Neural cell (in vitro differentiated cells): ENCODE data around the gene HMCN2. TPM values are rescaled to one million over a fixed set of nuclear protein-coding genes. Genes with fewer than 3 reads are reported as not detected.

Experiments used
- H2AFZ ChIP-seq: fragments of 200-600, 300-800 bp; sonication (generic), shearing (Covaris generic); 2 replicates; pipeline ENCODE4 v1.6.0; 2014; ENCODE audit warnings: low read depth, mild to moderate bottlenecking, antibody characterized with exemption, low read length, moderate library complexity
- H3F3A ChIP-seq: fragments of 200-600 bp; shearing (Covaris generic); 2 replicates; pipeline ENCODE4 v1.6.1; 2016; ENCODE audit warnings: mild to moderate bottlenecking, moderate library complexity, mixed read lengths, antibody characterized with exemption, low read length; ENCODE audit not compliant: insufficient read depth, poor library complexity, severe bottlenecking
- H3K27ac ChIP-seq: fragments of 200-600, 300-800 bp; sonication (generic), shearing (Covaris generic); 2 replicates; pipeline ENCODE4 v1.5.1; 2014; ENCODE audit warnings: mild to moderate bottlenecking, low read length, moderate library complexity
- H3K27me3 ChIP-seq: fragments of 300-800, 200-600 bp; sonication (generic), shearing (Covaris generic); 2 replicates; pipeline ENCODE4 v1.6.0; 2014; ENCODE audit warnings: mild to moderate bottlenecking, low read depth, low read length, moderate library complexity; ENCODE audit not compliant: insufficient read depth
- H3K36me3 ChIP-seq: fragments of 300-800, 200-600 bp; sonication (generic), shearing (Covaris generic); 2 replicates; pipeline ENCODE4 v1.5.1; 2014; ENCODE audit warnings: mild to moderate bottlenecking, antibody characterized with exemption, low read length, moderate library complexity; ENCODE audit not compliant: insufficient read depth
- H3K4me2 ChIP-seq: fragments of 300-800, 200-600 bp; sonication (generic), shearing (Covaris generic); 2 replicates; pipeline ENCODE4 v1.6.0; 2014; ENCODE audit warnings: mild to moderate bottlenecking, low read length
- H3K4me3 ChIP-seq: fragments of 300-800, 200-600 bp; sonication (generic), shearing (Covaris generic); 2 replicates; pipeline ENCODE4 v1.5.1; 2014; ENCODE audit warnings: mild to moderate bottlenecking, low read length, moderate library complexity
- H3K79me2 ChIP-seq: fragments of 200-600 bp; shearing (Covaris generic); replicated peaks from 2 replicates; pipeline ENCODE4 v1.6.0; 2014; ENCODE audit warnings: mild to moderate bottlenecking, low read length, moderate library complexity; ENCODE audit not compliant: insufficient read depth
- H3K9ac ChIP-seq: fragments of 300-800, 200-600 bp; sonication (generic), shearing (Covaris generic); 2 replicates; pipeline ENCODE4 v1.6.1; 2016; ENCODE audit warnings: mild to moderate bottlenecking, low read length, mixed read lengths
- H3K9me2 ChIP-seq: fragments of 200-600 bp; shearing (Covaris generic); 2 replicates; pipeline ENCODE4 v1.6.1; 2016; ENCODE audit warnings: mild to moderate bottlenecking, low read length, mixed read lengths; ENCODE audit not compliant: insufficient read depth
- H3K9me3 ChIP-seq: fragments of 200-600, 300-800 bp; sonication (generic), shearing (Covaris generic); 2 replicates; pipeline ENCODE4 v1.6.1; 2016; ENCODE audit warnings: mild to moderate bottlenecking, mixed run types, low read length, moderate library complexity, mixed read lengths
- H4K20me1 ChIP-seq: fragments of 200-600 bp; shearing (Covaris generic); 2 replicates; pipeline ENCODE4 v1.6.1; 2016; ENCODE audit warnings: mild to moderate bottlenecking, mixed run types; ENCODE audit not compliant: insufficient read depth
- EP300 ChIP-seq: fragments of 450-650 bp; conservative IDR thresholded peaks from 2 replicates; pipeline ENCODE4 v1.6.1; 2014; ENCODE audit warnings: antibody characterized with exemption, mild to moderate bottlenecking, moderate library complexity; ENCODE audit not compliant: poor library complexity, severe bottlenecking
- EZH2 ChIP-seq: fragments of 200-600, 300-800 bp; shearing (Covaris generic), sonication (generic); IDR thresholded peaks from 2 replicates; pipeline ENCODE4 v1.6.1; 2014; ENCODE audit warnings: antibody characterized with exemption, low read length, borderline replicate concordance, mild to moderate bottlenecking; ENCODE audit not compliant: insufficient read depth, poor library complexity, severe bottlenecking
- MXI1 ChIP-seq: fragments of 450-650 bp; conservative IDR thresholded peaks from 2 replicates; pipeline ENCODE4 v1.6.1; 2014; ENCODE audit warnings: antibody characterized with exemption, mild to moderate bottlenecking; ENCODE audit not compliant: poor library complexity, severe bottlenecking
- POLR2AphosphoS5 ChIP-seq: IDR thresholded peaks from 2 replicates; pipeline ENCODE4 v1.6.1; 2012
- RAD21 ChIP-seq: fragments of 450-650 bp; conservative IDR thresholded peaks from 2 replicates; pipeline ENCODE4 v1.6.1; 2014; ENCODE audit warnings: antibody characterized with exemption, mild to moderate bottlenecking, moderate library complexity
- SMC3 ChIP-seq: fragments of 450-650 bp; conservative IDR thresholded peaks from 2 replicates; pipeline ENCODE4 v1.6.1; 2014; ENCODE audit warnings: antibody characterized with exemption, mild to moderate bottlenecking, moderate library complexity; ENCODE audit not compliant: poor library complexity
- TAF1 ChIP-seq: IDR thresholded peaks from 2 replicates; pipeline ENCODE4 v1.6.1; 2012; ENCODE audit warnings: low read depth
- polyA plus RNA-seq: library from polyadenylated mRNA; depleted of rRNA; stranded (reverse); fragments of >200 nt; gene quantifications from 2 replicates; pipeline ENCODE4 v1.2.3, GENCODE V29; 2014
- TF ChIP-seq, protein P1 (sequence below): IDR thresholded peaks from 2 replicates; pipeline ENCODE4 v1.6.1; 2012; ENCODE audit warnings: borderline replicate concordance
- TF ChIP-seq, protein P2 (sequence below): fragments of 450-650 bp; IDR thresholded peaks from 2 replicates; pipeline ENCODE4 v1.5.1; 2014; ENCODE audit warnings: antibody characterized with exemption, mild to moderate bottlenecking, moderate library complexity; ENCODE audit not compliant: poor library complexity, severe bottlenecking

Gene HMCN2
- polyA plus RNA-seq, 1 donor from 2014 or later: 1.7 TPM

DNA sequence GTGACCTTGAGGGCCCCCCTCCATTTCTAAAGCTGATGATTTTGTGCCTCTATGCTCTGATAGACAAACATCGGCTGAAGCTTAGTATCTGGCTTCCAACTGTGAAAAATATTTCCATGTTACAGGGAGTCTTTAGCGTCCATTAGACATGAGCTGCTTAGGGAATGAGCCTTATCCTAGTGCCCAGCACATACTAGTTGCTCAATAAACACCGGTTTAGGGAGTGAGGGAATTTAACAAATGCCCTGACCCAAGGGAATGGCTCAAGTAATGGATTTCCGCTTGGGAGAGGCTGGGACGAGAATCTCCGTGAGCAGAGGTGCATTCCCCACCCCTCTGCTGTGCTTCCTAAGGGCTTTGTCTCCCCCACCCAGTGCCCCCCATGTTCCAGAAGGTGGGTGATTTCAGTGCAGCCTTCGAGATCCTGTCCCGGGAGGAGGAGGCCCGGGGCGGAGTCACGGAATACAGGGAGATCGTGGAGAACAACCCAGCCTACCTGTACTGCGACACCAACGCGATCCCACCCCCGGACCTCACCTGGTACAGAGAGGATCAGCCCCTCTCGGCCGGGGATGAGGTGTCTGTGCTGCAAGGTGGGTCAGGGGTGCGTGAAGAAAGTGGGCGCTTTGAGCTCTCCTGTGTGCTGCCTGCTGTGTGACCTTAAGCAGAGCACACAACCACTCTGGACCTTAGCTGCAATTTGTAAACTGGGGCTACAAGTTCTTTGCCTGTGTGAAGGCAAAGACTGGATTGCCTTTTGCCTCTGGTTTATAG lies 113.5 kb downstream of the HMCN2 start:
- H3K36me3 ChIP-seq: no peaks in the 10 kb centered on the region
- H3F3A ChIP-seq: no peaks in the 10 kb centered on the region
- no peaks in the 10 kb centered on the region for H3K79me2 ChIP-seq
- no peaks in the 10 kb centered on the region for H3K9me3 ChIP-seq
- TF ChIP-seq, protein P1, sequence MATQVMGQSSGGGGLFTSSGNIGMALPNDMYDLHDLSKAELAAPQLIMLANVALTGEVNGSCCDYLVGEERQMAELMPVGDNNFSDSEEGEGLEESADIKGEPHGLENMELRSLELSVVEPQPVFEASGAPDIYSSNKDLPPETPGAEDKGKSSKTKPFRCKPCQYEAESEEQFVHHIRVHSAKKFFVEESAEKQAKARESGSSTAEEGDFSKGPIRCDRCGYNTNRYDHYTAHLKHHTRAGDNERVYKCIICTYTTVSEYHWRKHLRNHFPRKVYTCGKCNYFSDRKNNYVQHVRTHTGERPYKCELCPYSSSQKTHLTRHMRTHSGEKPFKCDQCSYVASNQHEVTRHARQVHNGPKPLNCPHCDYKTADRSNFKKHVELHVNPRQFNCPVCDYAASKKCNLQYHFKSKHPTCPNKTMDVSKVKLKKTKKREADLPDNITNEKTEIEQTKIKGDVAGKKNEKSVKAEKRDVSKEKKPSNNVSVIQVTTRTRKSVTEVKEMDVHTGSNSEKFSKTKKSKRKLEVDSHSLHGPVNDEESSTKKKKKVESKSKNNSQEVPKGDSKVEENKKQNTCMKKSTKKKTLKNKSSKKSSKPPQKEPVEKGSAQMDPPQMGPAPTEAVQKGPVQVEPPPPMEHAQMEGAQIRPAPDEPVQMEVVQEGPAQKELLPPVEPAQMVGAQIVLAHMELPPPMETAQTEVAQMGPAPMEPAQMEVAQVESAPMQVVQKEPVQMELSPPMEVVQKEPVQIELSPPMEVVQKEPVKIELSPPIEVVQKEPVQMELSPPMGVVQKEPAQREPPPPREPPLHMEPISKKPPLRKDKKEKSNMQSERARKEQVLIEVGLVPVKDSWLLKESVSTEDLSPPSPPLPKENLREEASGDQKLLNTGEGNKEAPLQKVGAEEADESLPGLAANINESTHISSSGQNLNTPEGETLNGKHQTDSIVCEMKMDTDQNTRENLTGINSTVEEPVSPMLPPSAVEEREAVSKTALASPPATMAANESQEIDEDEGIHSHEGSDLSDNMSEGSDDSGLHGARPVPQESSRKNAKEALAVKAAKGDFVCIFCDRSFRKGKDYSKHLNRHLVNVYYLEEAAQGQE: no peak
- no peak for TF ChIP-seq POLR2AphosphoS5
- TF ChIP-seq EP300: no peak
- H3K4me3 ChIP-seq: no peak overlapping the region
- H3K9me2 ChIP-seq: no peaks in the 10 kb centered on the region
- H3K9ac ChIP-seq: no peak overlapping the region
- no peak overlapping the region for H3K27ac ChIP-seq
- no peaks in the 10 kb centered on the region for H3K27me3 ChIP-seq
- H2AFZ ChIP-seq: no peak overlapping the region
- no peak overlapping the region for H3K4me2 ChIP-seq
- H4K20me1 ChIP-seq: no peaks in the 10 kb centered on the region

DNA sequence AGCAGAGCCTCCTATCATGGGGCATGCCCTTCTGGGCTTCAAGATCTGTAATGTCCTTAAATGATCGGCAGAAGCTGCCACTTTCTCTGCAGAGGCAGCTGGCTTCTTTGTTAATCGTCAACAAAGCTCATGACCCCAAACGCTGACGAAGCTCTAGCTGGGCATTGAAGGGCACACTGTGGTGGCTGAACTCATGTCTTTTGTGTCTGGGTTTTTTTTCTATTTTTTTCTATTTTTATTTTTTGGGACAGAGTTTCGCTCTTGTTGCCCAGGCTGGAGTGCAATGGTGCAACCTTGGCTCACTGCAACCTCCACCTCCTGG lies 114.0 kb downstream of the HMCN2 start:
- TF ChIP-seq EP300 (no peak), RAD21 (no peak), EZH2 (no peak), SMC3 (no peak), MXI1 (no peak), POLR2AphosphoS5 (no peak), TAF1 (no peak)
- TF ChIP-seq, protein P2, sequence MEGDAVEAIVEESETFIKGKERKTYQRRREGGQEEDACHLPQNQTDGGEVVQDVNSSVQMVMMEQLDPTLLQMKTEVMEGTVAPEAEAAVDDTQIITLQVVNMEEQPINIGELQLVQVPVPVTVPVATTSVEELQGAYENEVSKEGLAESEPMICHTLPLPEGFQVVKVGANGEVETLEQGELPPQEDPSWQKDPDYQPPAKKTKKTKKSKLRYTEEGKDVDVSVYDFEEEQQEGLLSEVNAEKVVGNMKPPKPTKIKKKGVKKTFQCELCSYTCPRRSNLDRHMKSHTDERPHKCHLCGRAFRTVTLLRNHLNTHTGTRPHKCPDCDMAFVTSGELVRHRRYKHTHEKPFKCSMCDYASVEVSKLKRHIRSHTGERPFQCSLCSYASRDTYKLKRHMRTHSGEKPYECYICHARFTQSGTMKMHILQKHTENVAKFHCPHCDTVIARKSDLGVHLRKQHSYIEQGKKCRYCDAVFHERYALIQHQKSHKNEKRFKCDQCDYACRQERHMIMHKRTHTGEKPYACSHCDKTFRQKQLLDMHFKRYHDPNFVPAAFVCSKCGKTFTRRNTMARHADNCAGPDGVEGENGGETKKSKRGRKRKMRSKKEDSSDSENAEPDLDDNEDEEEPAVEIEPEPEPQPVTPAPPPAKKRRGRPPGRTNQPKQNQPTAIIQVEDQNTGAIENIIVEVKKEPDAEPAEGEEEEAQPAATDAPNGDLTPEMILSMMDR: no peak
- TF ChIP-seq, protein P1: no peak
- Histone ChIP-seq H3K9ac (no peak overlapping the region), H3K9me2 (no peaks in the 10 kb centered on the region), H3F3A (no peaks in the 10 kb centered on the region), H2AFZ (no peak overlapping the region), H3K36me3 (no peaks in the 10 kb centered on the region), H3K4me2 (no peak overlapping the region), H3K79me2 (no peaks in the 10 kb centered on the region), H3K27me3 (no peaks in the 10 kb centered on the region), H3K27ac (no peak overlapping the region), H4K20me1 (no peaks in the 10 kb centered on the region), H3K4me3 (no peak overlapping the region), H3K9me3 (no peaks in the 10 kb centered on the region)
